Activated CD8-positive, alpha-beta memory T cell treated with anti-CD3 and anti-CD28 coated beads, Interleukin-2, amount 50 U/mL, for 1 hour (primary cell): Measurements from ENCODE around the gene TP53BP2.
"Not testable (repeated sequence)": the region's sequence is repeated elsewhere in the genome, so short reads cannot be mapped to it uniquely, and the experiment has no call there.

Experiments
- DNase-seq: peaks from one replicate; pipeline ENCODE4 v3.0.0-alpha.2; 2020; ENCODE audit errors: extremely low read depth

The TP53BP2 gene

DNA sequence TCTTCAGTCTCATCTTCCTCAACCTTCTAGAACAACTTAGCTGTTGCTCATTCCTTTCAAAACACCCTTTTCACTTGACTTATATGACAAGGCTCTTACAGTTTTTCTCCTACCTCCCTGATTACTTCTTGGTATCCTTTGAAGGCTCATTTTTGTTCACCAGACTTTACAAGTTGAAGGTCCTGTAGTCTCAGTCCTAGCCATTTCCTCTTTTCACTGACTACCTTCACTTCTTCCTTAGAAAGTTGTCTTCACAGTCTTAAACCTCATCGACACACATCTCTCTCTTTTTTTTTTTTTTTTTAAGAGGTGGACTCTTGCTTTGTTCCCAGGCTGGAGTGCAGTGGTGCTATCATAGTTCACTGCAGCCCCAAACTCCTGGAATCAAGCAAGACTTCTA lies 6.6 kb upstream of the TP53BP2 start:
- DNase-seq: no peak

GRCh38 chr1:223849352-223850254 lies 3.9 kb upstream of the TP53BP2 start:
- no peak for DNase-seq

GRCh38 chr1:223848536-223848935 lies 2.8 kb upstream of the TP53BP2 start:
- DNase-seq: no peak

DNA sequence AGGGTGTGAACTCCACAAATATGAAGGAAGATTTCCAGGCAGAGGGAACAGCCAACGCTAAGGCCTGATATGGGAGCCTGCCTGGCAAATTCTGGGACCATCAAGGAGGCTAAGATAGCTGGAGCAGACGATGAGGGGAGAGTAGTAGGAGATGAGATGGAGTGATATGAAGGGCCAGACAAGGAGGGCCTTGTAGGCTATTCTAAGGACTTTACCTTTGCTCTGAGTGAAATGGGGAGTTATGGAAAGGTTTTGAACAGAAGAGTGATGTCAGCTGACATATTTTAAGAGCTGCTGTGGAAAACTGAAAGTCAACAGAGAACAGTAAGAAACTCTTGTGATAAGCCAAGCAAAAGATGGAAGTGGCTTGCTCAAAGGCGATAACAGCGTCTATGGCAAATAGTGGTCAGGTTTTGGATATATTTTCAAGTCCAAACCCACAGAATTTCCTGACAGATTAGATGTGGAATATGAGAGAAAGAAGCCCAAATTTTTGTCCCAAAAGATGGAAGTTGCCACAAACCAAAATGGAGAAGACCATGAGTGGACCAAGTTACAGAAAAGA lies 2.1 kb upstream of the TP53BP2 start:
- no peak for DNase-seq

- DNase-seq: no peak
These were observed 524 bp downstream of the TP53BP2 start for GRCh38 chr1:223845037-223845809.

GRCh38 chr1:223844787-223845036 lies 1.0 kb downstream of the TP53BP2 start:
- no peak for DNase-seq

DNA sequence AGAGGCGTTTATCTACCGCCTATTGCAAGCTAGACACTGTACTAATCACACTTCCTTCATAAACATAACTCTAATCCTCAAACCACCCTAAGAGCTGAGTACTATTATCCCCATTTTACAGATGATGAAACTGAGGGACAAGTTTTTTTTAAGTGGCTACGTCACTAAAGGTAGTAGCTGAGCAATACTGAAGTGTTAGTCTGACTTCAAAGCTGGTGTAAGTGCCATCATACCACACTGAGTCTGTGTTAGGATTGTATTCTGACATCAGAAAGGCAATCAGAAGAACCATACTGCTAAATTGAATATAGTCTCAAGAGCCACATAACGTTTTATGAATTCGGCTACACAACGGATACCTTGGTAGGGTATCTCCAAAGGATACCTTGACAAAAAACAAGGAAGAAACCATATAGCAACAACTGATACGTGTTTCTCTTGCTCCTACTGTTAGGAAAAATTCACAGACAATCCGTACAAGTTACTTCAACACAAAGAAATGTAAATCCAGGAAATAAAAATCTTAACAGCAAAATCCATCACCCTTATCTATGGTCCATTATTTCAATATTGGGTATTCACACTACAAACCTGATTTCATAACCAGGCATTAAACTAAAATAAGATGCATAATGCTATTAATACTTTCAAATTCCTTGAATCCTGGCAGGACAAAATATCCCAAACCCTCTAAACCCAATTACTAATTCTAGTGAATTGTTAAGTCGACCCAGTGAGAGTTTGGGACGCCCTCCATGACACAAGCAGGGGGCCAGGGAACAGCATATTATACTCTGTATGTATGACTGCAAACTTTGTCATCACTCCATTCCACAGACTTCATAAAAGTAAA lies 1.6 kb downstream of the TP53BP2 start:
- no peak for DNase-seq

- no peak for DNase-seq
These were observed 3.0 kb downstream of the TP53BP2 start for GRCh38 chr1:223842784-223843183.

GRCh38 chr1:223841977-223842623 lies 3.6 kb downstream of the TP53BP2 start:
- not testable (repeated sequence) for DNase-seq

GRCh38 chr1:223840254-223840653 lies 5.5 kb downstream of the TP53BP2 start:
- no peak for DNase-seq

DNA sequence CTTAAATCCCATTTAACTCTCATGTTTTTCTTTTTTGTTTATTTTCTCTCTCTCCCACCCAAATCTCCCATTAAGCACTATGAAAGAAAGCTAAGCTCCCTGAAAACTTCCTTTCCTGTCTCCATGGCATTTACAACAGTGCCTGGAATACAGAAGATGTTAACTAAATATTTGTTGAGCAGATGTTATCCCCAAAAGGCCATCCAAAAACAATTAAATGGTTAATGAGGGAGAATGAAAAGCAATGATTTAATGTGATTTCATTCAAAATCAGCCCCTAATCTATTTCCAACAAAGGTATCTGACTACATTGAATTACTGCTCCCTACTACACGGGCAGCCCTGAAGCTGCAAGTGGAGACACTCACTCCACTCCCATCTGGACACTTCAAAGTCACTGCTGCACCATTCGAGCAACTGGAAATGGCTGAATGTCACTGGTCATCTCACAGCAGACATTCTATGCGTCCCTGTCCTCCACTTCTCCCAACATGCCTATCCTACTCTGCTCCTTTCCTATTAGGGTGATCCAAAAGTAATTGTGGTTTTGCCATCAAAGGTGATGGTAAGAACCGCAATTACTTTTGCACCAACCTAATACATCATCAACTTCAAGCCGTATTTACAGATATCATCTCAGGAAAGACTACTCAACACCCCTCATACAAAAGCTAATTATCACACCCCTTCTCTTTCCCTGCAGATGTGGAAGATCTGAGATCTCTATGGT lies 7.5 kb downstream of the TP53BP2 start:
- no peak for DNase-seq

DNA sequence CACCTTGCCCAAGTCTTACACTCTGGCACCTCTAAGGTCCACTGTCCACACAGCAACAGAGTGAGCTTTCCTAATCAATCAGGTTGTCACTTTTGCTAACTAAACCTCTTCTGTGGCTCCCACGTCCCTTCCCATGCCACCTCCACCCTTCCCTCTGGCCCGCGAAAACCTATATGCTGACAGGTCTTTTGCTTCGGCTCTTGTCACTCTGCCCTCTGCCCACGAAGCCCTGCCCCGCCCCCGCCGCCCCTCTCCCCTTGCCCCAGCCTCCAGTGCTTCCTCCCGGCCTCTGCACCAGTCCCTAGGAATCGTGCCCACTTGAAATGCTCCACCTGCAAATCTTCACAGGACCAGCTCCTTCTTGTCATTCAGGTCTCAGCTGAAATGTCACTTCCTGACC lies 8.1 kb downstream of the TP53BP2 start:
- DNase-seq: no peak

DNA sequence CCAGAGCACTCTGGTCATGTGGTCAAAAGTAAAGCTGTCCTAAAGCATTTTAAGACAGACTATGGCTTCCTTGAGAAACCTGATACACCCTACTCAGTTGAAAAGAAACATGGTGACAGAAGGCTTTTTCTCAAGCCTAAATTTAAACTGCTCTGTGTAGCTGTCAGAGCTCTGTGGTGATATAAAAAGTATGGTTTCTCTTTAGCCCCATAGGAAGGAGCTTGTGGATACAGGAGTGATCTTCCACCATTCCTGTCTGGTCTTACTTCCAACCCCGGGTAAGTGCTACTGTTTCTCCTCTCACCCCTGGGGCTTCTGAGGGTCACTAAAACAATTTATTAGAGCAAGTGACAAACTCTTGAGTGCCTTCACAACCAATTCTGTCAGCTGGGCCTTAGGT lies 8.5 kb downstream of the TP53BP2 start:
- DNase-seq: no peak

DNA sequence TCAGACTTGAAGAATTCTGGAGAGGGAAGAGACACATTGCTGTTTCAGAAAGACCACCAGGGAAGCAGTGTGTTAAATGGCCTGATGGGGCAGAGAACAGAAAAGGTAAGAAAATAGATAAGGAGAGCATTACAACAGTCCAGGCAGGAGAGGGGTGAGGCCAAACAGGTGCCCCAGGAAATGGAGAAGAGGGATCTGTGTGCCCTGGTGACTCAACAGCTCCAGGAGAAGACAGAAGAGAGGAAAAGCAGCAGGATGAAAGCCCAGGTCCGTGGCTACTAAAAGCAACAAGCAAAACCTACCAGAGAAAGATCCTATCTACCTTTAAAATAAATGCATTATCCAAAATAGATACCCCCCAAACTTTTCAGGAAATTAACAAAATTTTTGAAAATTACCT lies 9.2 kb downstream of the TP53BP2 start:
- no peak for DNase-seq

- DNase-seq: no peak
These were observed 10.0 kb downstream of the TP53BP2 start for GRCh38 chr1:223835754-223836153.

- DNase-seq: no peak
These were observed 11.0 kb downstream of the TP53BP2 start for GRCh38 chr1:223834660-223835263.

GRCh38 chr1:223833948-223834347 lies 11.8 kb downstream of the TP53BP2 start:
- DNase-seq: no peak

DNA sequence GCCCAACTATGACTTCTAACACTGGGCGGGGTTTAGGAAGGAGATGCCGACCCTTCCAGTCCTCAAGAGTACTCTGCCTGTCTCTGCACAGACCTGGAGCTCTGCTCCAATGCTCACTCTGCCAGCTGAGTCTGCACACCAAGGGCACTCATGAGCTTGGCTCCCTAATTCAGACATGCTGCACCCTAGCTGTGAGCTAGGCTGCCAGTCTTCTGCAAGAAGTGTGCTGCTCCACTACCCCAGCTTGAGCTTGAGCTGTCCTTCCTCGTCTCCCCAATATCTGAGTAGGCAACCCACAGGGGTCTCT lies 13.2 kb downstream of the TP53BP2 start:
- no peak for DNase-seq

GRCh38 chr1:223831755-223832636 lies 13.8 kb downstream of the TP53BP2 start:
- DNase-seq: no peak

DNA sequence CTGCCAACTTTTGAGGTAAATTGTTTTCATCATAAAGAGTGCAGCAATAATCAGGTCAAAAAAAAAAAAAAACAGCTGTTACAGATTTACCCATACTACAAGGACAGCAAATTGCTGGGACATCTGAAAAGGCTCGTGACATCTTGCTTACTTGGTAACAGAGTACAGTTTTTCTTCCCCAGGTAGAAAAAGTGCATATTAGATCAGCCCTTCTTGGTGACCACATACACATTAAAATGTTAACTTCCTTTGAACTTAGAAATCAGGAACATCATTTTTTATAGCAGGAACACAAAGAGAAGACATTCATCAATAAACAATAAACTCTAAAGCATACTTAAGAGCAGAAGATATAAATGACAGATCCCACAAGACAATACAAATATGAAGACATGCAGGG lies 16.1 kb downstream of the TP53BP2 start:
- no peak for DNase-seq
